Stomach (tissue), 19 donors: Measurements from ENCODE around the gene APOO. TPM values are rescaled to one million over a fixed set of nuclear protein-coding genes. Genes with fewer than 3 reads are reported as not detected.
A peak's percentile ranks its signal among the peaks of the same experiment; 100 is the strongest.

Experiments
- DNase-seq, 2 donors: peaks; one replicate each; pipeline versions ENCODE4 v3.0.0 to v3.0.0-alpha.2; 2013 to 2019
- H3K27ac ChIP-seq, 5 donors: fragments of 200-600 bp in 4 of 5; sonication (generic) in 4 of 5; one replicate each; pipeline ENCODE4 v1.5.1; 2013 to 2019; ENCODE audit warnings: mild to moderate bottlenecking in 1 of 5, moderate library complexity in 1 of 5
- H3K27me3 ChIP-seq, 3 donors: fragments of 200-600 bp; sonication (generic); one replicate each; pipeline ENCODE4 v1.5.1; 2017 to 2019; ENCODE audit warnings: mixed run types in 1 of 3
- H3K36me3 ChIP-seq, 4 donors: fragments of 200-600 bp; sonication (generic); 1 replicate in 3 of 4; 2 replicates in 1 of 4; pipeline ENCODE4 v1.5.1; 2016 to 2019
- H3K4me1 ChIP-seq, 4 donors: fragments of 200-600 bp; sonication (generic); one replicate each; pipeline ENCODE4 v1.5.1; 2016 to 2019
- H3K4me3 ChIP-seq, 4 donors: fragments of 200-600 bp; sonication (generic) in 3 of 4; one replicate each; pipeline ENCODE4 v1.5.1; 2016 to 2019; ENCODE audit warnings: mild to moderate bottlenecking in 1 of 4
- H3K9me3 ChIP-seq, 4 donors: fragments of 200-600 bp; sonication (generic); one replicate each; pipeline ENCODE4 v1.5.1; 2016 to 2019
- CTCF ChIP-seq, 7 experiments: fragments of 450-650 bp in 4 of 7; fragments of 200-600 bp in 3 of 7; sonication (generic) in 3 of 7; IDR thresholded peaks; one replicate each; pipeline ENCODE4 v1.5.1; 2016 to 2019; ENCODE audit warnings: antibody characterized with exemption in 7 of 7, control low read depth in 2 of 7, mild to moderate bottlenecking in 1 of 7
- EP300 ChIP-seq: sonication (generic); formaldehyde crosslinking; IDR thresholded peaks from one replicate; pipeline ENCODE4 v1.6.1; 2017; ENCODE audit warnings: antibody characterized with exemption
- POLR2A ChIP-seq, 4 donors: fragments of 450-650 bp; IDR thresholded peaks; one replicate each; pipeline ENCODE4 v1.6.1; 2016; ENCODE audit warnings: antibody characterized with exemption in 4 of 4, control low read depth in 2 of 4, mild to moderate bottlenecking in 1 of 4, moderate library complexity in 1 of 4
- POLR2AphosphoS5 ChIP-seq, 3 donors: sonication (generic); formaldehyde crosslinking; IDR thresholded peaks; one replicate each; pipeline ENCODE4 v1.6.1; 2016; ENCODE audit warnings: antibody characterized with exemption in 3 of 3
- WGBS, 5 donors: extraction: QIAGEN DNeasy Blood & Tissue Kit in 3 of 5; methylation state at CpG; one replicate each; pipeline versions ENCODE4 v1.1.5 to v1.1.7; 2013 to 2018; 5-methylcytosine and 5-hydroxymethylcytosine counted together
- intact Hi-C: fragments of 100-400 bp; cut with DNase I; formaldehyde crosslinking; loops from one replicate; pipeline ENCODE4 v1.15.1; 2023; ENCODE audit warnings: low total_unique reads
- long read RNA-seq, 10 donors: transcript quantifications; one replicate each; lab custom pipeline, GENCODE V29; 2026
- polyA plus RNA-seq, 3 donors: library from polyadenylated mRNA; stranded (reverse); fragments of 200-250 nt; gene quantifications; one replicate each; pipeline ENCODE4 v1.2.3, GENCODE V29; 2013
- total RNA-seq, 5 donors: library from RNA; depleted of rRNA; stranded (reverse); fragments of >200 nt; gene quantifications; one replicate each; pipeline versions ENCODE4 v1.1.0 to v1.2.3, GENCODE V29; 2014 to 2016
- donor health status: healthy with polysubstance abuse.
- donor health status: Bipolar disorder and iron deficiency.
- donor health status: healthy.

The APOO gene
- total RNA-seq (10 to 100 TPM in 3 of 5 donors, 1 to 10 TPM in 2; 2.0 to 22.3 (median 12.3) TPM), polyA plus RNA-seq (10 to 100 TPM; 16.4 to 29.4 (median 19.4) TPM)
- long read RNA-seq, donor 1, partial matches to known transcripts = 0 of 1 reads
- long read RNA-seq, donor 1, other reads (novel, unspliced or antisense) = 0 of 1 reads
- long read RNA-seq, donor 2, partial matches to known transcripts = 0 of 4 reads
- long read RNA-seq, donor 2, other reads (novel, unspliced or antisense) = 0 of 4 reads
- long read RNA-seq, donor 3, partial matches to known transcripts = 0 of 6 reads
- long read RNA-seq, donor 3, other reads (novel, unspliced or antisense) = 5 of 6 reads
- long read RNA-seq, donor 4, partial matches to known transcripts = 0 of 1 reads
- long read RNA-seq, donor 4, other reads (novel, unspliced or antisense) = 0 of 1 reads
- long read RNA-seq, donor 5, partial matches to known transcripts = 0 of 3 reads
- long read RNA-seq, donor 5, other reads (novel, unspliced or antisense) = 0 of 3 reads
- long read RNA-seq, donor 6, transcript APOO-201 (9 exons, 1,118 nt) = major isoform, 7 of 13 reads
- long read RNA-seq, donor 6, partial matches to known transcripts = 0 of 13 reads
- long read RNA-seq, donor 6, other reads (novel, unspliced or antisense) = 6 of 13 reads
- long read RNA-seq, donor 7, partial matches to known transcripts = 0 of 8 reads
- long read RNA-seq, donor 7, other reads (novel, unspliced or antisense) = 7 of 8 reads
- long read RNA-seq, donor 8, transcript APOO-201 (9 exons, 1,118 nt) = major isoform, 6 of 6 reads
- long read RNA-seq, donor 8, partial matches to known transcripts = 0 of 6 reads
- long read RNA-seq, donor 8, other reads (novel, unspliced or antisense) = 0 of 6 reads
- long read RNA-seq, donor 9, partial matches to known transcripts = 239 of 243 reads
- long read RNA-seq, donor 9, other reads (novel, unspliced or antisense) = 0 of 243 reads
- long read RNA-seq, donor 10, partial matches to known transcripts = 27 of 28 reads
- long read RNA-seq, donor 10, other reads (novel, unspliced or antisense) = 0 of 28 reads

GRCh38 chrX:23907498-23908218 lies at the start of gene APOO, which contains the start of gene CXorf58:
APOO (minus strand) TSS chrX:23907938; CDS start chrX:23907702, 236 bp downstream.
CXorf58 (plus strand) TSS chrX:23908006; CDS start chrX:23910303, 2,297 bp downstream.
- peaks cover 0 to 2% (median 0%) of the 10 kb centered on the region in 3 donors for H3K27me3 ChIP-seq
- intact Hi-C loops = loop anchor here (10.0 kb wide), 1 partner anchor 213 kb away; no protein-coding TSS in a partner anchor

GRCh38 chrX:23954396-23954795 lies 46.7 kb upstream of the APOO start:
- peaks cover 0 to 3% (median 0%) of the 10 kb centered on the region in 3 donors for H3K27me3 ChIP-seq
- H3K4me3 ChIP-seq = no peak overlapping the region
- H3K36me3 ChIP-seq = no peaks in the 10 kb centered on the region
- no peak for TF ChIP-seq POLR2AphosphoS5 (IDR thresholded peaks at IDR 0.05)
- TF ChIP-seq POLR2A (IDR thresholded peaks at IDR 0.05) = no peak
- TF ChIP-seq EP300 = no peak
- TF ChIP-seq CTCF (IDR thresholded peaks at IDR 0.05) = no peak
- no peak for DNase-seq
- no peaks in the 10 kb centered on the region for H3K9me3 ChIP-seq
- no peak overlapping the region for H3K27ac ChIP-seq
- 35 to 63% (median 49%) methylated on average over 4 of the region's 4 CpGs for WGBS, 5 donors
- H3K4me1 ChIP-seq = no peaks in the 10 kb centered on the region
- intact Hi-C loops = no loop called here

More at GRCh38 chrX:23907498-23908218, at the start of gene APOO, which contains the start of gene CXorf58:
- DNase-seq = peak; percentile 92 to 97
- Histone ChIP-seq H3K4me3 (peak within 1 kb of the TSS; percentile 46 to 54 (median 54)), H3K9me3 (no peaks in the 10 kb centered on the region), H3K36me3 (no peaks in the 10 kb centered on the region), H3K27ac (peak within 1 kb of the TSS; percentile 87 to 92 (median 87)), H3K4me1 (peaks cover 0 to 19% (median 4%) of the 10 kb centered on the region in 4 donors)
- TF ChIP-seq CTCF (IDR thresholded peaks at IDR 0.05) (peak in 5 of 7 experiments; percentile 55 to 74 (median 71)), POLR2AphosphoS5 (IDR thresholded peaks at IDR 0.05) (peak in 2 of 3 donors; percentile 43 to 65), EP300 (no peak)
- 0 to 37% (median 1%) methylated on average over 15 to 81 of the region's 81 CpGs for WGBS, 5 donors

- 89 to 95% (median 90%) methylated on average over 11 of the region's 11 CpGs for WGBS, 5 donors
- peaks cover 0 to 4% (median 0%) of the 10 kb centered on the region in 3 donors for H3K27me3 ChIP-seq
- TF ChIP-seq POLR2AphosphoS5 (IDR thresholded peaks at IDR 0.05) (no peak), EP300 (no peak), CTCF (IDR thresholded peaks at IDR 0.05) (no peak), POLR2A (IDR thresholded peaks at IDR 0.05) (no peak)
- intact Hi-C loops = no loop called here
- no peaks in the 10 kb centered on the region for H3K9me3 ChIP-seq
- no peak for DNase-seq
- H3K4me3 ChIP-seq = no peak overlapping the region
- H3K36me3 ChIP-seq = no peaks in the 10 kb centered on the region
- H3K27ac ChIP-seq = peak overlapping the region in 1 of 5 donors; percentile 61
- no peaks in the 10 kb centered on the region for H3K4me1 ChIP-seq
Observed at GRCh38 chrX:23953908-23954269, 46.2 kb upstream of the APOO start.
